ENCODE data around the gene POLR3B.

POLR3B gene

GRCh38 chr12:106323537-106323936, 34.0 kb upstream of the POLR3B start:
- H3K9me3 ChIP-seq (ENCODE audit: insufficient read depth, low read depth, low read length), result no peaks in the 10 kb centered on the region
- H3K4me3 ChIP-seq (ENCODE audit: low read length), result no peak overlapping the region
- H3K36me3 ChIP-seq (ENCODE audit: insufficient read depth, low read length), result no peaks in the 10 kb centered on the region
- WGBS, result 98% methylated on average over 2 of the region's 2 CpGs
- no peaks in the 10 kb centered on the region; the same call in 1 of the 2 replicates for H3K4me1 ChIP-seq (ENCODE audit: insufficient read depth, low read length)
- peaks cover 17% of the 10 kb centered on the region; the same call in 1 of the 2 replicates for H3K27me3 ChIP-seq (ENCODE audit: insufficient read depth, low read length)
- H3K27ac ChIP-seq (ENCODE audit: low read depth, low read length), result no peak overlapping the region
- no peak overlapping the region for H3K9ac ChIP-seq (ENCODE audit: low read depth, low read length)

GRCh38 chr12:106327309-106327869, 30.2 kb upstream of the POLR3B start:
- Histone ChIP-seq H3K27me3 (ENCODE audit: insufficient read depth, low read length) (peaks cover 17% of the 10 kb centered on the region; the same call in 1 of the 2 replicates), H3K4me1 (ENCODE audit: insufficient read depth, low read length) (peaks cover 16% of the 10 kb centered on the region; the same call in 1 of the 2 replicates)
- WGBS, result 66% methylated on average over 2 of the region's 2 CpGs

GRCh38 chr12:106328735-106329134, 28.8 kb upstream of the POLR3B start:
- Histone ChIP-seq H3K4me1 (ENCODE audit: insufficient read depth, low read length) (peaks cover 16% of the 10 kb centered on the region; the same call in 1 of the 2 replicates), H3K9me3 (ENCODE audit: insufficient read depth, low read depth, low read length) (0 out of 2 replicates have a peak, but pooled peaks cover 6% of the 10 kb centered on the region), H3K4me3 (ENCODE audit: low read length) (no peak overlapping the region), H3K9ac (ENCODE audit: low read depth, low read length) (no peak overlapping the region), H3K36me3 (ENCODE audit: insufficient read depth, low read length) (no peaks in the 10 kb centered on the region), H3K27me3 (ENCODE audit: insufficient read depth, low read length) (peaks cover 17% of the 10 kb centered on the region; the same call in 1 of the 2 replicates), H3K27ac (ENCODE audit: low read depth, low read length) (no peak overlapping the region)
- WGBS, result 92% methylated on average over 7 of the region's 7 CpGs

More at GRCh38 chr12:106327309-106327869, 30.2 kb upstream of the POLR3B start:
- Histone ChIP-seq H3K36me3 (ENCODE audit: insufficient read depth, low read length) (no peaks in the 10 kb centered on the region), H3K9me3 (ENCODE audit: insufficient read depth, low read depth, low read length) (no peaks in the 10 kb centered on the region), H3K27ac (ENCODE audit: low read depth, low read length) (no peak overlapping the region), H3K9ac (ENCODE audit: low read depth, low read length) (no peak overlapping the region), H3K4me3 (ENCODE audit: low read length) (no peak overlapping the region)

GRCh38 chr12:106329231-106329982, 28.1 kb upstream of the POLR3B start:
- Histone ChIP-seq H3K9ac (ENCODE audit: low read depth, low read length) (no peak overlapping the region), H3K9me3 (ENCODE audit: insufficient read depth, low read depth, low read length) (0 out of 2 replicates have a peak, but pooled peaks cover 6% of the 10 kb centered on the region), H3K4me1 (ENCODE audit: insufficient read depth, low read length) (peaks cover 16% of the 10 kb centered on the region; the same call in 1 of the 2 replicates), H3K27ac (ENCODE audit: low read depth, low read length) (no peak overlapping the region), H3K4me3 (ENCODE audit: low read length) (no peak overlapping the region), H3K27me3 (ENCODE audit: insufficient read depth, low read length) (peaks cover 17% of the 10 kb centered on the region; the same call in 1 of the 2 replicates), H3K36me3 (ENCODE audit: insufficient read depth, low read length) (no peaks in the 10 kb centered on the region)
- WGBS, result 77% methylated on average over 9 of the region's 12 CpGs

- H3K27me3 ChIP-seq (ENCODE audit: insufficient read depth, low read length), result peaks cover 4% of the 10 kb centered on the region; the same call in 1 of the 2 replicates
- no peak overlapping the region for H3K4me3 ChIP-seq (ENCODE audit: low read length)
- 0 out of 2 replicates have a peak, but pooled peaks cover 6% of the 10 kb centered on the region for H3K9me3 ChIP-seq (ENCODE audit: insufficient read depth, low read depth, low read length)
- no peaks in the 10 kb centered on the region for H3K36me3 ChIP-seq (ENCODE audit: insufficient read depth, low read length)
- no peak overlapping the region for H3K27ac ChIP-seq (ENCODE audit: low read depth, low read length)
- WGBS, result 49% methylated on average over 2 of the region's 2 CpGs
- peaks cover 16% of the 10 kb centered on the region; the same call in 1 of the 2 replicates for H3K4me1 ChIP-seq (ENCODE audit: insufficient read depth, low read length)
- H3K9ac ChIP-seq (ENCODE audit: low read depth, low read length), result no peak overlapping the region
Measured at GRCh38 chr12:106331599-106331998, 25.9 kb upstream of the POLR3B start.

- no peak overlapping the region for H3K9ac ChIP-seq (ENCODE audit: low read depth, low read length)
- peaks cover 16% of the 10 kb centered on the region; the same call in 1 of the 2 replicates for H3K4me1 ChIP-seq (ENCODE audit: insufficient read depth, low read length)
- 0 out of 2 replicates have a peak, but pooled peaks cover 6% of the 10 kb centered on the region for H3K9me3 ChIP-seq (ENCODE audit: insufficient read depth, low read depth, low read length)
- H3K4me3 ChIP-seq (ENCODE audit: low read length), result no peak overlapping the region
- no peaks in the 10 kb centered on the region for H3K27me3 ChIP-seq (ENCODE audit: insufficient read depth, low read length)
- no peak overlapping the region for H3K27ac ChIP-seq (ENCODE audit: low read depth, low read length)
- no peaks in the 10 kb centered on the region for H3K36me3 ChIP-seq (ENCODE audit: insufficient read depth, low read length)
Measured at GRCh38 chr12:106332536-106332935, 25.0 kb upstream of the POLR3B start.

- peaks cover 16% of the 10 kb centered on the region; the same call in 1 of the 2 replicates for H3K4me1 ChIP-seq (ENCODE audit: insufficient read depth, low read length)
- 91% methylated on average over 2 of the region's 2 CpGs for WGBS
- no peak overlapping the region for H3K9ac ChIP-seq (ENCODE audit: low read depth, low read length)
- 0 out of 2 replicates have a peak, but pooled peaks cover 6% of the 10 kb centered on the region for H3K9me3 ChIP-seq (ENCODE audit: insufficient read depth, low read depth, low read length)
- H3K27me3 ChIP-seq (ENCODE audit: insufficient read depth, low read length), result no peaks in the 10 kb centered on the region
- no peaks in the 10 kb centered on the region for H3K36me3 ChIP-seq (ENCODE audit: insufficient read depth, low read length)
- no peak overlapping the region for H3K4me3 ChIP-seq (ENCODE audit: low read length)
- no peak overlapping the region for H3K27ac ChIP-seq (ENCODE audit: low read depth, low read length)
Measured at GRCh38 chr12:106333010-106333409, 24.5 kb upstream of the POLR3B start.

- no peaks in the 10 kb centered on the region for H3K27me3 ChIP-seq (ENCODE audit: insufficient read depth, low read length)
- peaks cover 16% of the 10 kb centered on the region; the same call in 1 of the 2 replicates for H3K4me1 ChIP-seq (ENCODE audit: insufficient read depth, low read length)
- H3K36me3 ChIP-seq (ENCODE audit: insufficient read depth, low read length), result no peaks in the 10 kb centered on the region
- H3K4me3 ChIP-seq (ENCODE audit: low read length), result no peak overlapping the region
- WGBS, result 95% methylated on average over 2 of the region's 2 CpGs
- no peak overlapping the region for H3K27ac ChIP-seq (ENCODE audit: low read depth, low read length)
- no peak overlapping the region for H3K9ac ChIP-seq (ENCODE audit: low read depth, low read length)
- 0 out of 2 replicates have a peak, but pooled peaks cover 6% of the 10 kb centered on the region for H3K9me3 ChIP-seq (ENCODE audit: insufficient read depth, low read depth, low read length)
Measured at GRCh38 chr12:106333756-106334155, 23.8 kb upstream of the POLR3B start.

- Histone ChIP-seq H3K4me3 (ENCODE audit: low read length) (no peak overlapping the region), H3K27me3 (ENCODE audit: insufficient read depth, low read length) (no peaks in the 10 kb centered on the region), H3K4me1 (ENCODE audit: insufficient read depth, low read length) (no peaks in the 10 kb centered on the region), H3K9ac (ENCODE audit: low read depth, low read length) (no peak overlapping the region), H3K9me3 (ENCODE audit: insufficient read depth, low read depth, low read length) (no peaks in the 10 kb centered on the region), H3K36me3 (ENCODE audit: insufficient read depth, low read length) (no peaks in the 10 kb centered on the region), H3K27ac (ENCODE audit: low read depth, low read length) (no peak overlapping the region)
- WGBS, result 94% methylated on average over 2 of the region's 2 CpGs
Measured at GRCh38 chr12:106341086-106341877, 16.3 kb upstream of the POLR3B start.

GRCh38 chr12:106342397-106343213, 14.9 kb upstream of the POLR3B start:
- no peaks in the 10 kb centered on the region for H3K36me3 ChIP-seq (ENCODE audit: insufficient read depth, low read length)
- WGBS, result 74% methylated on average over 9 of the region's 9 CpGs
- H3K9me3 ChIP-seq (ENCODE audit: insufficient read depth, low read depth, low read length), result no peaks in the 10 kb centered on the region
- no peak overlapping the region for H3K27ac ChIP-seq (ENCODE audit: low read depth, low read length)
- H3K9ac ChIP-seq (ENCODE audit: low read depth, low read length), result no peak overlapping the region
- H3K4me3 ChIP-seq (ENCODE audit: low read length), result no peak overlapping the region
- no peaks in the 10 kb centered on the region for H3K4me1 ChIP-seq (ENCODE audit: insufficient read depth, low read length)
- no peaks in the 10 kb centered on the region for H3K27me3 ChIP-seq (ENCODE audit: insufficient read depth, low read length)

All from HUES64 (cell line).